Neural progenitor cell (in vitro differentiated cells): Measurements from ENCODE around the gene GTF2F1. TPM values are rescaled to one million over a fixed set of nuclear protein-coding genes. Genes with fewer than 3 reads are reported as not detected.
"Not testable (repeated sequence)": the region's sequence is repeated elsewhere in the genome, so short reads cannot be mapped to it uniquely, and the experiment has no call there.

Experiments used
- DNase-seq: peaks from one replicate; pipeline ENCODE4 v3.0.0-alpha.2; 2016; ENCODE audit warnings: low spot score
- H2AFZ ChIP-seq: fragments of 200-600 bp; sonication (generic); replicated peaks from 2 replicates; pipeline ENCODE4 v1.6.1; 2016; ENCODE audit warnings: antibody characterized with exemption
- H3F3A ChIP-seq: fragments of 200-600 bp; sonication (generic); 2 replicates; pipeline ENCODE4 v1.6.1; 2016; ENCODE audit warnings: antibody characterized with exemption, low read depth
- H3K27ac ChIP-seq: fragments of 200-600 bp; sonication (generic); 2 replicates; pipeline ENCODE4 v1.5.1; 2016; ENCODE audit warnings: mild to moderate bottlenecking
- H3K27me3 ChIP-seq: fragments of 200-600 bp; sonication (generic); 2 replicates; pipeline ENCODE4 v1.6.1; 2016; ENCODE audit warnings: mild to moderate bottlenecking, moderate library complexity
- H3K36me3 ChIP-seq: fragments of 200-600 bp; sonication (generic); 2 replicates; pipeline ENCODE4 v1.5.1; 2016
- H3K4me1 ChIP-seq: fragments of 200-600 bp; sonication (generic); 2 replicates; pipeline ENCODE4 v1.6.1; 2016; ENCODE audit warnings: mixed run types
- H3K4me2 ChIP-seq: fragments of 200-600 bp; sonication (generic); 2 replicates; pipeline ENCODE4 v1.6.1; 2016
- H3K4me3 ChIP-seq: fragments of 200-600 bp; sonication (generic); 2 replicates; pipeline ENCODE4 v1.5.1; 2016
- H3K79me2 ChIP-seq: fragments of 200-600 bp; sonication (generic); 2 replicates; pipeline ENCODE4 v1.6.1; 2016; ENCODE audit warnings: low read depth
- H3K9ac ChIP-seq: fragments of 200-600 bp; sonication (generic); 2 replicates; pipeline ENCODE4 v1.6.1; 2016
- H3K9me3 ChIP-seq: fragments of 200-600 bp; sonication (generic); 2 replicates; pipeline ENCODE4 v1.5.1; 2016; ENCODE audit warnings: low read depth
- H4K20me1 ChIP-seq: fragments of 200-600 bp; sonication (generic); 2 replicates; pipeline ENCODE4 v1.6.1; 2016; ENCODE audit warnings: low read depth
- H3K27ac Mint-ChIP-seq: 3 replicates; pipeline ENCODE4 v1.8.0; 2021; ENCODE audit warnings: mixed read lengths
- H3K27me3 Mint-ChIP-seq: 2 replicates; pipeline ENCODE4 v1.8.0; 2022; ENCODE audit warnings: low read depth, mild to moderate bottlenecking, inconsistent platforms, moderate library complexity, mixed read lengths; ENCODE audit not compliant: insufficient read depth
- H3K36me3 Mint-ChIP-seq: 3 replicates; pipeline ENCODE4 v1.8.0; 2021; ENCODE audit warnings: mixed read lengths
- H3K4me1 Mint-ChIP-seq: 3 replicates; pipeline ENCODE4 v1.8.0; 2021; ENCODE audit warnings: mixed read lengths
- H3K4me3 Mint-ChIP-seq: 3 replicates; pipeline ENCODE4 v1.8.0; 2021; ENCODE audit warnings: mild to moderate bottlenecking, moderate library complexity, mixed read lengths
- H3K9me3 Mint-ChIP-seq: 3 replicates; pipeline ENCODE4 v1.8.0; 2020; ENCODE audit warnings: mixed read lengths
- CTCF ChIP-seq: fragments of 200-600 bp; sonication (generic); IDR thresholded peaks from 2 replicates; pipeline ENCODE4 v1.5.1; 2017; ENCODE audit warnings: antibody characterized with exemption, mild to moderate bottlenecking
- EZH2 ChIP-seq: fragments of 200-600 bp; sonication (generic); IDR thresholded peaks from 2 replicates; pipeline ENCODE4 v1.6.1; 2017; ENCODE audit warnings: antibody characterized with exemption, mild to moderate bottlenecking, moderate library complexity
- EZH2phosphoT487 ChIP-seq: fragments of 200-600 bp; sonication (generic); IDR thresholded peaks from 2 replicates; pipeline ENCODE4 v1.6.1; 2017; ENCODE audit warnings: antibody characterized with exemption
- total RNA-seq: library from RNA; depleted of rRNA; stranded (reverse); fragments of >200 nt; gene quantifications from 2 replicates; pipeline ENCODE4 v1.2.3, GENCODE V29; 2015; ENCODE audit warnings: low replicate concordance

The GTF2F1 gene
- total RNA-seq, 1 donor from 2014 or later: 36.9 TPM

GRCh38 chr19:6362027-6362350, 31.0 kb downstream of the GTF2F1 start:
- H3K4me1 Mint-ChIP-seq: peaks cover 17% of the 10 kb centered on the region

GRCh38 chr19:6360857-6361216, 32.1 kb downstream of the GTF2F1 start:
- Histone ChIP-seq H2AFZ (peak overlapping the region; percentile 82), H3K4me3 (peak overlapping the region; percentile 73)
- not testable (repeated sequence) for H3K79me2 ChIP-seq, H3K27me3 ChIP-seq, H3K4me2 ChIP-seq, H3K27me3 Mint-ChIP-seq, H3K27ac Mint-ChIP-seq, H3K9me3 Mint-ChIP-seq, H3K4me1 ChIP-seq, DNase-seq, H3K9ac ChIP-seq, H4K20me1 ChIP-seq, H3K36me3 ChIP-seq, H3K27ac ChIP-seq, H3F3A ChIP-seq, H3K9me3 ChIP-seq, H3K36me3 Mint-ChIP-seq
- Mint-ChIP-seq H3K4me1 (peaks cover 20% of the 10 kb centered on the region), H3K4me3 (peak overlapping the region; percentile 91)

More at GRCh38 chr19:6362027-6362350, 31.0 kb downstream of the GTF2F1 start:
- H3K4me2 ChIP-seq: peak overlapping the region; percentile 93
- peaks cover 4% of the 10 kb centered on the region for H3K4me1 ChIP-seq
- peaks cover 6% of the 10 kb centered on the region for H3K79me2 ChIP-seq
- Mint-ChIP-seq H3K27me3 (peaks cover 6% of the 10 kb centered on the region), H3K9me3 (no peaks in the 10 kb centered on the region), H3K27ac (no peak overlapping the region), H3K36me3 (peaks cover 9% of the 10 kb centered on the region), H3K4me3 (peak overlapping the region; percentile 91)
- H3K36me3 ChIP-seq: no peaks in the 10 kb centered on the region
- no peaks in the 10 kb centered on the region for H3K27me3 ChIP-seq
- TF ChIP-seq CTCF (no peak), EZH2 (no peak), EZH2phosphoT487 (no peak)
- H3F3A ChIP-seq: no peaks in the 10 kb centered on the region
- H3K9me3 ChIP-seq: no peaks in the 10 kb centered on the region
- H4K20me1 ChIP-seq: no peaks in the 10 kb centered on the region
- peak overlapping the region; percentile 82 for H2AFZ ChIP-seq
- H3K4me3 ChIP-seq: peak overlapping the region; percentile 73
- H3K27ac ChIP-seq: no peak overlapping the region
- H3K9ac ChIP-seq: peak overlapping the region; percentile 48
- DNase-seq: no peak

- DNase-seq, H4K20me1 ChIP-seq, H3K79me2 ChIP-seq, H3K27ac Mint-ChIP-seq, H3K9me3 Mint-ChIP-seq, H3K36me3 Mint-ChIP-seq, H3K9me3 ChIP-seq, H3K4me1 ChIP-seq, H3K27me3 ChIP-seq, H2AFZ ChIP-seq, H3K36me3 ChIP-seq, H3K4me3 ChIP-seq, H3K27ac ChIP-seq, H3K4me2 ChIP-seq, H3K9ac ChIP-seq, H3K27me3 Mint-ChIP-seq, H3F3A ChIP-seq: not testable (repeated sequence)
- peak overlapping the region; percentile 60 for H3K4me3 Mint-ChIP-seq
- H3K4me1 Mint-ChIP-seq: peaks cover 20% of the 10 kb centered on the region
These were observed 32.5 kb downstream of the GTF2F1 start for GRCh38 chr19:6360445-6360844.

GRCh38 chr19:6359568-6360341, 33.2 kb downstream of the GTF2F1 start:
- peak overlapping the region; percentile 54 for H3K4me3 Mint-ChIP-seq

More at GRCh38 chr19:6359568-6360341, 33.2 kb downstream of the GTF2F1 start:
- Histone ChIP-seq H3K9ac (no peak overlapping the region), H3K4me2 (no peak overlapping the region), H3K79me2 (peaks cover 6% of the 10 kb centered on the region), H2AFZ (no peak overlapping the region), H3K9me3 (no peaks in the 10 kb centered on the region), H3K27ac (no peak overlapping the region), H3K4me3 (no peak overlapping the region), H3K27me3 (no peaks in the 10 kb centered on the region), H3K4me1 (peaks cover 4% of the 10 kb centered on the region), H3F3A (no peaks in the 10 kb centered on the region), H3K36me3 (no peaks in the 10 kb centered on the region), H4K20me1 (no peaks in the 10 kb centered on the region)
- Mint-ChIP-seq H3K36me3 (peaks cover 2% of the 10 kb centered on the region), H3K27ac (peak overlapping the region; percentile 24), H3K4me1 (peaks cover 20% of the 10 kb centered on the region), H3K9me3 (no peaks in the 10 kb centered on the region), H3K27me3 (peaks cover 6% of the 10 kb centered on the region)
- DNase-seq: no peak
- TF ChIP-seq EZH2phosphoT487 (no peak), EZH2 (no peak), CTCF (no peak)
